HepG2 (cell line): ENCODE results near the gene MTHFSD. TPM values are rescaled to one million over a fixed set of nuclear protein-coding genes. Genes with fewer than 3 reads are reported as not detected.

ENCODE experiments used
- ATAC-seq: fragments of 200-7000 bp; cut with Tn5 transposase; 3 replicates; pipeline ENCODE4 v1.9.1; 2020; ENCODE audit warnings: mild to moderate bottlenecking, moderate library complexity
- BruUV-seq: library from RNA; stranded (reverse); fragments of 400-500 nt; replicated peaks from 2 replicates; lab custom pipeline; 2021; lab: Mats Ljungman, UMichigan
- CTCF ChIA-PET: fragments of 300-600 bp; formaldehyde crosslinking; extraction: SDS; loops from one replicate; lab custom pipeline; 2021; ENCODE audit warnings: low total read pairs, inconsistent platforms, low intra/inter-chr PET ratio; lab: Yijun Ruan, JAX
- POLR2A ChIA-PET: fragments of 350-600 bp; sonication (Branson Sonifier 250); formaldehyde crosslinking; loops from one replicate; lab custom pipeline; 2020; ENCODE audit warnings: antibody characterized with exemption, inconsistent platforms; lab: Yijun Ruan, JAX
- DNase-seq: peaks from one replicate; pipeline ENCODE4 v3.0.0-alpha.2; 2015; ENCODE audit warnings: low spot score
- FAIRE-seq: peaks from 3 replicates; lab custom pipeline; 2011; peaks lifted over from hg19 to GRCh38; lab: Jason Lieb, UNC
- H2AFZ ChIP-seq: one replicate; pipeline ENCODE4 v1.6.1; 2011; ENCODE audit warnings: low read length, inconsistent platforms
- H3K27ac ChIP-seq: fragments of 300-600 bp; 3 replicates; pipeline ENCODE4 v1.8.0; 2011; ENCODE audit warnings: mixed run types, mild to moderate bottlenecking, mixed read lengths, low read length, inconsistent platforms; ENCODE audit not compliant: insufficient read depth; ENCODE audit errors: extremely low read length
- H3K27me3 ChIP-seq, 2 experiments: fragments of 200-600 bp in 1 of 2; 2 replicates in 1 of 2; 3 replicates in 1 of 2; pipeline versions ENCODE4 v1.6.0 to v1.8.0; 2011; ENCODE audit warnings: low read length in 2 of 2, mild to moderate bottlenecking in 2 of 2, moderate library complexity in 2 of 2, inconsistent platforms in 1 of 2; ENCODE audit not compliant: insufficient read depth in 2 of 2, control insufficient read depth in 1 of 2
- H3K36me3 ChIP-seq, 2 experiments: fragments of 200-600 bp in 1 of 2; replicated peaks in 1 of 2; 2 replicates in 1 of 2; 3 replicates in 1 of 2; pipeline versions ENCODE4 v1.5.1 to v1.8.0; 2011; ENCODE audit warnings: low read length in 2 of 2, inconsistent platforms in 1 of 2; ENCODE audit not compliant: insufficient read depth in 2 of 2, control insufficient read depth in 1 of 2
- H3K4me1 ChIP-seq: 2 replicates; pipeline ENCODE4 v1.5.1; 2012; ENCODE audit warnings: low read length, inconsistent platforms; ENCODE audit not compliant: insufficient read depth
- H3K4me2 ChIP-seq: 2 replicates; pipeline ENCODE4 v1.6.0; 2011; ENCODE audit warnings: low read depth, low read length, inconsistent platforms
- H3K4me3 ChIP-seq, 3 experiments: fragments of 200-600 bp in 1 of 3; sonication (generic), shearing (Covaris generic) in 1 of 3; replicated peaks in 1 of 3; 2 replicates each; pipeline ENCODE4 v1.5.1; 2011 to 2016; ENCODE audit warnings: low read length in 3 of 3, inconsistent platforms in 2 of 3, low read depth in 2 of 3, mild to moderate bottlenecking in 2 of 3, control low read depth in 1 of 3, mixed read lengths in 1 of 3; ENCODE audit not compliant: insufficient read depth in 1 of 3
- H3K79me2 ChIP-seq: one replicate; pipeline ENCODE4 v1.6.1; 2011; ENCODE audit warnings: low read length, inconsistent platforms; ENCODE audit not compliant: insufficient read depth
- H3K9ac ChIP-seq: 2 replicates; pipeline ENCODE4 v1.6.0; 2011; ENCODE audit warnings: mild to moderate bottlenecking, low read depth, low read length, inconsistent platforms; ENCODE audit not compliant: insufficient read depth
- H3K9me3 ChIP-seq: 2 replicates; pipeline ENCODE4 v1.5.1; 2012; ENCODE audit warnings: mild to moderate bottlenecking, low read length
- H4K20me1 ChIP-seq: 2 replicates; pipeline ENCODE4 v1.6.0; 2011; ENCODE audit warnings: inconsistent platforms, mild to moderate bottlenecking, low read length, moderate library complexity; ENCODE audit not compliant: insufficient read depth
- ATM ChIP-seq: fragments of 450-650 bp; IDR thresholded peaks from 2 replicates; pipeline ENCODE4 v1.7.1; 2017; ENCODE audit warnings: mild to moderate bottlenecking, borderline replicate concordance
- HIC2 ChIP-seq: sonication (generic); formaldehyde crosslinking; IDR thresholded peaks from 2 replicates; pipeline ENCODE4 v1.9.0; 2022; ENCODE audit warnings: low read depth, missing genetic modification reagents
- NR2F2 ChIP-seq: IDR thresholded peaks from 2 replicates; pipeline ENCODE4 v1.6.1; 2012; ENCODE audit warnings: low read depth, inconsistent platforms, borderline replicate concordance
- SNAPC4 ChIP-seq: sonication (generic); formaldehyde crosslinking; IDR thresholded peaks from 2 replicates; pipeline ENCODE4 v1.4.0; 2020; ENCODE audit warnings: mild to moderate bottlenecking, missing genetic modification reagents
- WIZ ChIP-seq: sonication (generic); formaldehyde crosslinking; IDR thresholded peaks from 2 replicates; pipeline ENCODE4 v1.5.1; 2020; ENCODE audit warnings: mild to moderate bottlenecking, missing genetic modification reagents
- ZFP37 ChIP-seq: sonication (generic); formaldehyde crosslinking; IDR thresholded peaks from 2 replicates; pipeline ENCODE4 v1.4.0; 2020; ENCODE audit warnings: missing genetic modification reagents, borderline replicate concordance
- ZNF747 ChIP-seq: sonication (generic); formaldehyde crosslinking; IDR thresholded peaks from 2 replicates; pipeline ENCODE4 v1.8.1; 2023; ENCODE audit warnings: missing genetic modification reagents, mild to moderate bottlenecking, borderline replicate concordance
- ZNF850 ChIP-seq: sonication (generic); formaldehyde crosslinking; conservative IDR thresholded peaks from 2 replicates; pipeline ENCODE4 v1.9.0; 2021; ENCODE audit warnings: mild to moderate bottlenecking, missing genetic modification reagents
- WGBS: methylation state at CpG from one replicate; pipeline ENCODE4 v1.1.6; 2017; ENCODE audit warnings: low lambda C conversion rate; 5-methylcytosine and 5-hydroxymethylcytosine counted together
- in situ Hi-C: cut with HindIII; loops from 2 replicates; pipeline ENCODE4 v1.10.0; 2017; ENCODE audit warnings: low pct_unique_long_range_greater_than_20kb; ENCODE audit not compliant: extremely low pct_ligation_motif_present
- intact Hi-C: fragments of 100-400 bp; cut with micrococcal nuclease; formaldehyde crosslinking; loops from one replicate; pipeline ENCODE4 v1.10.0; 2022; ENCODE audit not compliant: unreplicated experiment
- polyA plus RNA-seq, 8 experiments: library from polyadenylated mRNA; depleted of rRNA in 3 of 8; stranded (reverse) in 7 of 8; unstranded in 1 of 8; fragments of >200 nt; fragmentation: Illumina TruSeq in 4 of 8; extraction: Trizol in 4 of 8; gene quantifications; 2 replicates each; pipeline versions ENCODE4 v1.2.1 to v1.2.3, GENCODE V29; 2011 to 2016; ENCODE audit warnings: low read depth in 4 of 8, missing spikeins in 1 of 8, mixed read lengths in 1 of 8; ENCODE audit not compliant: insufficient read depth in 1 of 8
- total RNA-seq, 5 experiments: library from RNA; depleted of rRNA; stranded (reverse); fragments of >200 nt; fragmentation: Illumina TruSeq; extraction: Trizol; gene quantifications; 2 replicates each; pipeline ENCODE4 v1.2.3, GENCODE V29; 2016; ENCODE audit warnings: low read depth in 1 of 5
- TF ChIP-seq, protein P1 (sequence below): sonication (generic); formaldehyde crosslinking; IDR thresholded peaks from 2 replicates; pipeline ENCODE4 v1.4.0; 2020; ENCODE audit warnings: mild to moderate bottlenecking, missing genetic modification reagents

MTHFSD gene
- total and polyA plus RNA-seq, 2 of the 13 experiments (the other 11 are each of a cell fraction or from before 2014, with no cell fraction given), result 14.2 to 16.3 TPM

GRCh38 chr16:86541560-86541959, 13.5 kb downstream of the MTHFSD start:
- H2AFZ ChIP-seq, result no peak overlapping the region
- H4K20me1 ChIP-seq, result no peaks in the 10 kb centered on the region
- DNase-seq (no peak), ATAC-seq (no peak), FAIRE-seq (no peak)
- H3K4me3 ChIP-seq, result no peak overlapping the region
- ChIA-PET CTCF (no interaction called here), POLR2A (interaction anchor here (1.0 kb wide), 1 partner anchor 13 kb away, joined by 3 read pairs; the partner anchor contains the start of gene MTHFSD)
- H3K9me3 ChIP-seq, result no peaks in the 10 kb centered on the region
- H3K4me1 ChIP-seq, result no peaks in the 10 kb centered on the region
- peaks cover 27 to 69% of the 10 kb centered on the region in 2 experiments for H3K36me3 ChIP-seq
- H3K27ac ChIP-seq, result no peak overlapping the region
- H3K9ac ChIP-seq, result no peak overlapping the region
- no TSS peak for BruUV-seq
- in situ Hi-C loops, result no loop called here
- H3K27me3 ChIP-seq, result no peaks in the 10 kb centered on the region
- no peak overlapping the region for H3K4me2 ChIP-seq
- TF ChIP-seq, protein P1, sequence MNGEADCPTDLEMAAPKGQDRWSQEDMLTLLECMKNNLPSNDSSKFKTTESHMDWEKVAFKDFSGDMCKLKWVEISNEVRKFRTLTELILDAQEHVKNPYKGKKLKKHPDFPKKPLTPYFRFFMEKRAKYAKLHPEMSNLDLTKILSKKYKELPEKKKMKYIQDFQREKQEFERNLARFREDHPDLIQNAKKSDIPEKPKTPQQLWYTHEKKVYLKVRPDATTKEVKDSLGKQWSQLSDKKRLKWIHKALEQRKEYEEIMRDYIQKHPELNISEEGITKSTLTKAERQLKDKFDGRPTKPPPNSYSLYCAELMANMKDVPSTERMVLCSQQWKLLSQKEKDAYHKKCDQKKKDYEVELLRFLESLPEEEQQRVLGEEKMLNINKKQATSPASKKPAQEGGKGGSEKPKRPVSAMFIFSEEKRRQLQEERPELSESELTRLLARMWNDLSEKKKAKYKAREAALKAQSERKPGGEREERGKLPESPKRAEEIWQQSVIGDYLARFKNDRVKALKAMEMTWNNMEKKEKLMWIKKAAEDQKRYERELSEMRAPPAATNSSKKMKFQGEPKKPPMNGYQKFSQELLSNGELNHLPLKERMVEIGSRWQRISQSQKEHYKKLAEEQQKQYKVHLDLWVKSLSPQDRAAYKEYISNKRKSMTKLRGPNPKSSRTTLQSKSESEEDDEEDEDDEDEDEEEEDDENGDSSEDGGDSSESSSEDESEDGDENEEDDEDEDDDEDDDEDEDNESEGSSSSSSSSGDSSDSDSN, result no peak
- no peak for TF ChIP-seq HIC2 (CRISPR knock-in tag)
- TF ChIP-seq ZNF850 (CRISPR knock-in tag), result no peak
- no peak for TF ChIP-seq ATM
- no peak for TF ChIP-seq NR2F2
- TF ChIP-seq WIZ (CRISPR knock-in tag), result no peak
- TF ChIP-seq ZNF747 (CRISPR knock-in tag), result no peak
- TF ChIP-seq ZFP37 (CRISPR knock-in tag), result no peak
- no peak for TF ChIP-seq SNAPC4 (CRISPR knock-in tag)
- intact Hi-C loops, result no loop called here
- H3K79me2 ChIP-seq, result no peaks in the 10 kb centered on the region
- 96% methylated on average over 10 of the region's 11 CpGs for WGBS
